NCI-H69 (cell line): ENCODE results near the gene ZNF804B.

Experiments
- DNase-seq: peaks from one replicate; lab custom pipeline; 2025; lab: John Stamatoyannopoulos, UW

Gene ZNF804B

DNA sequence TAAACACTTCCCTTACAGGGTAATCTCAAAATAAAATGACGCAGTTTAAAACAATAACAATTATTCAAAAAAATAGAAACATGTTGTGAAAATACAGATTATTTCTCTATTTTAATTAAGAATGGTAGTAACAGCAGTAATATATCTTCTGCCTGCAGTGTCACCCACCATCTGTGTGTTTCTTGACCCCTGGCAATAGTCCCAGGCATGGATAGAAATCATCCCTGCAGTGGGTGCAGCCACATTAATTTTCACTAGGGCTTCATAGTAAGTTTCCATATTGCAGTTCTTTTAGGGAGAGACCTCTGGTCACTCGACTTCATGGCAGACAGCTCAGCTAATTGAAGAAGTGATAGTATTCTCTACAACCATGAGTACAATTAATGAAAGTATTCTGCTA lies 506.1 kb downstream of the ZNF804B start:
- no peak for DNase-seq

DNA sequence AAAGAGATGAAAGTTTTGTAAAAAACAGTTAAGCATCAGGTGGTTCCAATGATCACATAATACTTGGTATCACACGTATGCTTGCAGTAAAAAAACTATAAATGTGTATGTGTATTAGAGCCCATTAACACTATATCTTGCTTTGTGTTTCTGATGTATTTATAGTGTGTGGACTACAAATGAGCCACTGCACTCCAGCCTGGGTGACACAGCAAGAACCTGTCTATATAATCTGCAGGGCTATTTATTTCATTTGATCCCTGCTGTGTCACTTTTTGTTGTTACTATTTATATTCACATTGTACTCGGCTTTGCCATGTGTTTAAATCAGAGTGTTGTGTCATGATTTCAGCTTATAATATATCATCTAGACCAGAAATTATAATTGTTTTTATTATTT lies 523.8 kb downstream of the ZNF804B start:
- no peak for DNase-seq

DNA sequence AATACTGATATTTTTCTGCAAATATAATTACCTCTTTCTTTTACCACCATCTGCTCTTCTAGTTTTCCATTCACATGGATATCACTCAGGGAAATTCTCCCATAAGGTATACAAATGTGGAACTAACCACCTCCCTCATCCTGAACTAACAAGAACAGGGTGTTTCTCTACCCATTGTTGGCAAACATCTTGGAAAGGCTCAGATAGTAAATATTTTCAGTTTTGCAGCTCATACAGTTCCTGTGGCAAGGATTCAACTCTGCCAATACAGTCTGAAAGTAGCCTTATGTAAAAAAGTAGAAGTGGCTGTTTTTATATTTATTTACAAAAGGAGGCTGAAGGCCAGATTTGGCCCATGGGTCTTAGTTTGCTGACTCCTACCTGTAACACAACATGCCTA lies 549.0 kb downstream of the ZNF804B start:
- DNase-seq, result no peak

DNA sequence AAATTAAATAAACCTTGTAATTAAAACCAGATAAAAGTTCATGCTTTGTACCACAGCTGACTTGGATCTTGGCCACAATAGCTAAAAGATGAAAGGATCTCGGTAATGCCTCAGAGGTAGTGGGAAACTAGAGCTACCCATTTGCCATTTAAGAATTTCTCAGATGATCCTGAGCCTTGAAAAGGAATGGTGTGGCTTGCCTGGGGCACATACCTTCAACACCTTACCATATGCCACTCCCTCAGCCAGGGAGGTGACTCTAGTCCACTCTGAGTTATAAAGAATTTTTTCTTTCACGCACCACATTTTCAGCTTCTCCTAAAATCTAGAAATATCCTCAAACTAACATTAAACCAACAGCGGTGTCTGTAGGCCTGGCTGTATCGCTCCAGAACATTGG lies 552.4 kb downstream of the ZNF804B start:
- DNase-seq, result no peak

DNA sequence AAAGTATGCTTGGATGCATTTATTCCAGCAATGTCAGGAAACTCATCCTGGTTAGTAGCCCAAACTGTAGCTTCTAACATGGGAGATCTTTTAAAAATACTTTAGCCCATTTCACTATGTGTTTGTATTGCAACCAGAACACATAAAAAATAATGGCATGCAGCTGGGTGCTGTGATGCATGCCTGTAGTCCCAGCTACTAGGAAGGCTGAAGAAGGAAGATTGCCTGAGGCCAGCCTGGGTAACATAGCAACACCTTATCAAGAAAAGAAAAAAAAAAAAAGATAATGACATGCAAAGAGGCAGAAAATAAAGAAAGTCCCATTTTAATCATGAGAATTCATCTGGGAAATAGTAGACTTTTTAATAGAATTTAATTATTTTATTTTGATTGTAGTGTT lies 553.1 kb downstream of the ZNF804B start:
- DNase-seq, result no peak

DNA sequence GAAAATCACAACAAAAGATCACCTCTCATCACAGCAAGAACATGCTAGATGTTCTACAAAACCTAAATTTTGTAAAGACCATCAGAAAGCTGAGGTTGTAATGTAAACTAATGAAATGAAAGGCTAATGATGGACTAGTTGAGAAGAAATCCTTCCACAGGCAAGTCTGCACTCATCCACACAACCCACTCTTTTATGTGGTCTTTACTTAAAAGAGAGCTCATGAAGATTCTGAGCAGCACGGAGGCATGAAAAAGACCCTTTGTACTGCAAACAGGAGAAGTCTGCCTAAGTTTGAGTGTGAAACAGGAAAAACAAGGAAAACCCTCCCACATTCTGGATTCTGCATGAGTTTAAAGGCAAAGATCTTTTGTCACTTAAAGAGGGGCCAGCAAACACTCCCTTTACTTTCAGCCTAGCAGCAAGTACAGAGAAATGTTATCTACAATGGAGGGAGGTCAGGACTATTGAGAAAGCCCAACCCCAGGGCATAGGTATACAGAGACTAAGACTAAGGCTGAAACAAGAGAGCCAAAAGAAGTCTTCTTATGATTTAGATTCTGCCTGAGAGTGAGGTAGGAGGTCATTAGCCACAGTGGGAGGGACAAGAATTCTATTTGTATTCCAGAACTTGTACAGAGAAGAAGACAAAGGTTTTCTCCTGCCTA lies 557.2 kb downstream of the ZNF804B start:
- no peak for DNase-seq

DNA sequence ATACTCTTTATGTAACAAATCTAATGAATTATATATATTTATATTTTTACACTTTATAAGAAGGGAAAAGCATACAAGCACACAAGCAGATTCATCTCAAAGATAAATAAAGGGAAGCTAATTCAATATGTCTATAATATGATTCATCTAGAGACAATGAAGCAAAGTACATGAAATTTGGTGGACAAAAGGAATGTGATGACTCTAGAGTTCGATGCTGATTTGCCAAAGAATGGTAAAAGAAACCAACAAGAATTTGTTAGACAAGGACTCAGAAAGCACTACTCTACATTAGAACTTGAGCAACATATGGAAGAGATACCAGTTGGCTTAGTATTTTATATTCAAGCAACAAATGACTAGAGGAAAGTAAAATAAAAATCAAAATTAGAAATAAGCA lies 572.5 kb downstream of the ZNF804B start:
- no peak for DNase-seq

DNA sequence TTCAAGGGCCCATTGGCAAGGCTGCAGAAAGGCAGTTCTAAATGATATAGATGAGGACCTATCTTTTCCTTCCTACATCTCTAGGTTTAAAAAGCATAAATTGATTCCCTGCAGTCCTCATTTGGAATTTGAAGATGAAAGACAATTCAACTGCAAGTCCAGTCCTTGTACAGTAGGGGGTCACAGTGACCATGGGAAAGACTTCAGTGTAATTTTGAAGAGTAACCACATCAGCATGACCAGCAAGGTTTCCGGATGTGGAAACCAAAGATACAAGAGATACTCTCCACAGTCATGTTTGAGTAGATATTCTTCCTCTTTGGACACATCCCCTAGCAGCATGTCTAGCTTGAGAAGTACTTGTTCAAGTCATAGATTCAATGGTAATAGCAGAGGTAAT lies 575.3 kb downstream of the ZNF804B start:
- DNase-seq, result no peak

DNA sequence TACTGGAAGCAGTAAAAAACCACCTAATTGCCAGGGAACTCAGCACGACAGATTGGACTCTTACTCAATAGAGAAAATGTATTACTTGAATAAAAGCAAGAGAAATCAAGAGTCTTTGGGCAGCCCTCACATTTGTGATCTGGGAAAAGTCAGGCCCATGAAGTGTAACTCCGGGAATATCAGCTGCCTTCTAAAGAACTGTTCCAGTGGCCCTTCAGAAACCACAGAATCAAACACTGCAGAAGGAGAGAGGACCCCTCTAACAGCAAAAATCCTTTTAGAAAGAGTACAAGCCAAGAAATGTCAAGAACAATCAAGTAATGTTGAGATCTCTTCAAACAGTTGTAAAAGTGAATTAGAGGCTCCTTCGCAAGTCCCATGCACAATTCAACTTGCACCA lies 576.0 kb downstream of the ZNF804B start:
- no peak for DNase-seq

DNA sequence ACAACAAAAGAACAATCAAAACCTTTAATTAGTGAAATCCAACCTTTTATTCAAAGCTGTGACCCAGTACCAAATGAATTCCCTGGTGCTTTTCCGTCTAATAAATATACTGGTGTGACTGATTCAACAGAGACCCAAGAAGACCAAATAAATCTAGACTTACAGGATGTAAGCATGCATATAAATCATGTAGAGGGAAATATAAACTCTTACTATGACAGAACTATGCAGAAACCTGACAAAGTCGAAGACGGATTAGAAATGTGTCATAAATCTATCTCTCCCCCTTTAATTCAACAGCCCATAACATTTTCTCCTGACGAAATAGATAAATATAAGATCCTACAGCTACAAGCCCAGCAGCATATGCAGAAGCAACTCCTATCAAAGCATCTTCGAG lies 576.6 kb downstream of the ZNF804B start:
- DNase-seq, result no peak

DNA sequence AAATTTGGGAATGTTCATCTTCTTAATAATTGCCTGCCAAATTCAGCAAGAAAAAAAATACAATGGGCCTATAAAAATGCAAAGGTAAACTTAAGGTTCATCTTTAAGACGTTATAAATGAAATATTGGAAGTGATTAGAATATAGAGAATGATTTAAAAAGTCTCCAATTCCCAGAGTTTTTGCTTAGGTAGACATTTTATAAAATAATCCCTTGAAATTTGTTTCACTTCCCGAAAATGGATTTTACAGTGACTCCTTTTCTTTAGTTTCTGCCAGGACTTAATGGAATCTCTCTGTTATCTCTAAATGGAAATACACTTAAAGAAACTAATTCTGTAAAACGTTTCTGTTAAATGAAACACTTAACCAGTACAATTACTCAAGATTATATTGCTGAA lies 580.2 kb downstream of the ZNF804B start:
- DNase-seq, result no peak

DNA sequence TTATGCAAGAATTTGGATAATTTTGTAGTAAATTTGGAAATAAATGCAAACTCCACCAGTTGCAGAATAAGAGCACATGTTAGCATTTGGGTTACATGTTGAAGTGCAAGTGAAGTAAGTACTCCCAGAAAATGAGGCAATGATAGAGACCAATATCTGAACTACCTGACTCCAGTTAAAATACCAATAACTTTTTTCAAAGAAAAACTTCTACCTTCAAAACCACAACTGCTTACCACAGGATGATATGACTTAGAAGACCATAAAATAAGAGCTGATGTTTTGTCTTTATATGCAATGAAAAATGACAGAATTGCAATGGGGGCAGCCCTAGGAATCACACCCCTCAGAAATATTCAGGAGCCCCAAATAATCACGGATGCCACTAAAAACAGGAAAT lies 597.6 kb downstream of the ZNF804B start:
- DNase-seq, result no peak

DNA sequence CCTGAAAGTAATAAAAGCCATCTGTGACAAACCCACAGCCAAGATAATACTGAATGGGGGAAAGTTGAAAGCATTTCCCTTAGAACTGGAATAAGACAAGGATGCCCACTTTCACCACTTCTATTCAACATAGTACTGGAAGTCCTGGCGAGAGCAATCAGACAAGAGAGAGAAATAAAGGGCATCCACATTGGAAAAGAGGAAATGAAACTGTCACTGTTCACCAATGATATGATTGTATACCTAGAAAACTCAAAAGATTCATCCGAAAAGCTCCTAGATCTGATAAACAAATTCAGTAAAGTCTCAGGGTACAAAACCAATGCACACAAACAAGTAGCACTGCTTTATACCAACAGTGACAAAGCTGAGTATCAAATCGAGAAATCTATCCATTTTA lies 617.7 kb downstream of the ZNF804B start:
- no peak for DNase-seq

DNA sequence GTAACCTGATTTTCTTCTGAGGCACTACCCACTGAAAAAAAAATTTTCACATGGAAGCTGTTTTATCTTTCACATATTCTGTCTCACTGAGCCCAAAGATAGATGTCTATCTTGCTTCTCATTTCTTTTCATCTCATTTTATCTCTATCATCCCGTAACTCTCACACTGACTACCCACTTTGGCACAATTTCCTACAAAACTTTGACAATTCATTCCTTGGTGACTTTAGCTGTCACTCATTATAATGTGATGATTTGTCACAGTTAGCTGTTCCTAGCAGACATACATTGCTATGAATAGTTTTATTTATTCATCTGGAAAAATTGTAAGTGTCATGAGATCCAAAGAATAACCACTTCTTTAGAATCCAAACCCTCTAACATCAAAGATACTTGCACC lies 625.9 kb downstream of the ZNF804B start:
- DNase-seq, result no peak
